Middle frontal gyrus (tissue), 1 donor: ENCODE results near the gene PDGFD.

Source experiments
- DNase-seq: peaks from one replicate; pipeline ENCODE4 v3.0.0-alpha.2; 2015; ENCODE audit warnings: low spot score; ENCODE audit errors: extremely low spot score

The PDGFD gene

GRCh38 chr11:103923451-103923931, 240.5 kb downstream of the PDGFD start:
- no peak for DNase-seq

DNA sequence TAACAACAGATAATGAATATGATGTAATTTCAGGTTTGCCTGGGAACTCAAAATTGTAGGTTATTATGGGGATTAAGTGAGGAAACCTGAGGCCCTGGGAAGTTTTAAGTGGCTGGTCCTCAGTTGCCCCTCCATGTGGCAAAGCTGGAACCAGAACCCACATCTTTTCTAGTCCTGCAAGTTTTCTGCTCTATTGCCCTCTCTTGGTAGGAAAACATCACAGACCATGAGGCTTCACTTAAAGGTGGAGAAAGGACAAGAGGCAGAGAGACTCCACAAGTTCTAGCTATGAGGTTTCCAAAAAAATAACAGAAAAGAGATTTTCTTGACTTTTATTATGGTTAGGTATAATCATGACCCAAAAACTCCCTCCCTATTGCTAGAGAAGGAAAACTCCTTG, 243.0 kb downstream of the PDGFD start:
- DNase-seq, result no peak

DNA sequence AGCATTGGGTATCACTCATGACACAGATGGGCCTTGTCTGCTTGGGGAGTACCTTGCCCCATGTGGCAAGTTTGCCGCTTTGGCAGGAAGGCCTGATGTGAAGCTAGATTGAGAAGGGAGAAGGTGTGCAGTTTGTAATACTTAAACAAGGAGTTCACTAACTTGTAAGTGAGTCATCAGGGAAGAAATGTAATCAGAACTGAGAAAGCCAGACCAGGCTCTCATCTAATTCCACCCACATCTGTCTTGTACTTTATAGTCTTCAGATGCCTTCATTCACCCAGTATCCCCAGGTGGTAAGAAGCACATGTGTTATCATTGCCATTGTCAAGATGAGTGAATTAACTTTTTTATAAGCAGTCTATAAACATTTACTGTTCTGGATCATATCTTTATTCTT, 243.5 kb downstream of the PDGFD start:
- DNase-seq, result no peak

DNA sequence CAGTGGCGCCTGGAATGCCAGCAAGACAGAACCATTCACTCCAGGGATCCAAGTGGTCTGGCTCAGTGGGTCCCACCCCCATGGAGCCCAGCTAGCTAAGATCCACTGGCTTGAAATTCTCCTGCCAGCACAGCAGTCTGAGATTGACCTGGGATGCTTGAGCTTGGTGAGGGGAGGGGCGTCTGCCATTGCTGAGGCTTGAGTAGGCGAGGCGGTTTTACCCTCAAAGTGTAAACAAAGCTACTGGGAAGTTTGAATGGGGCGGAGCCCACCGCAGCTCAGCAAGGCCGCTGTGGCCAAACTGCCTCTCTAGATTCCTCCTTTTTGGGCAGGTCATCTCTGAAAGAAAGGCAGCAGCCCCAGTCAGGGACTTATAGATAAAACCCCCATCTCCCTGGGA, 253.2 kb downstream of the PDGFD start:
- DNase-seq, result no peak

GRCh38 chr11:103907548-103908455, 256.1 kb downstream of the PDGFD start:
- no peak for DNase-seq

- no peak for DNase-seq
Observed at GRCh38 chr11:103907136-103907535, 256.8 kb downstream of the PDGFD start.

DNA sequence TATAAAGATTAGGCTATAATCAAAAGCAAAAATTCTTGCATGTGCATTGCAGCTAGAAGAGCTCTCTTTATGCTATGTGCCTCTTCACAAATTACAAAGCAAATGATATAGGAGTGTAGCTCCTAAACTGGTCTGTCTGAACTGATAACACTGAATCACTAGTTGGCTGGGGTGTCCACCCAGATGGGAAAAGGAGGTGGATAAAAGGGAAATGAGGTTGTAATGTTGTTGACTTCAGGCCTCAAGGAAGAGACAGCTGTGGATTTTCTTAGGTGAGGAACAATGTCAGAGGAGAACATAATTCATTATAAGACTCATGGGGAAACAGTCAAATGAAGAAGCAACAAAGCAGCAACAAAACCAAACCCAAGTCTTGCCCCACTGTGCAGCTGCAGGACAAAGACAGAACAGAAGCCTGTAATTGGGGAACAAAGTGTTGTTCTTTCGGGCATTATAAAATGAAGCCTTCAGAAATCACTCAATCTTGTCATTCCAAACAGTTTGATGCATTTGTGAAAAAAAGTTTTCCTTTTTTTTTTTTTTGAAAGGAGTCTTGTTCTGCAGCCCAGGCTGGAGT, 257.6 kb downstream of the PDGFD start:
- no peak for DNase-seq

DNA sequence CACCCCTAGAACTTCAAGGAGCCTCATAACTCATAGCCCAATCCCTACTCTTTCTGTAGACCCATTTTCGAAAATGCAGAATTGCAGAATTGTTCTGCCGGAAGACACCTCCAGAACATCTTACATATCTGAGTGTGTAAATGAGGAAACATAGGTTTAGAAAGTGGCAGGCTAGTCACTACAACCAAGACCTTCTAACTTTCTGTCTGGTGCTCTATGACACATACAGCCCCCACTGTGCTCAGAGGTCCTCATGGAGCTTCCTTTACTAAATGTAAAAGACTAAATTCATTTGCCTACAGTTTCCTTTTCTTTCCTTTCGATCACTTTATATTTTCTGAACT, 259.7 kb downstream of the PDGFD start:
- no peak for DNase-seq

DNA sequence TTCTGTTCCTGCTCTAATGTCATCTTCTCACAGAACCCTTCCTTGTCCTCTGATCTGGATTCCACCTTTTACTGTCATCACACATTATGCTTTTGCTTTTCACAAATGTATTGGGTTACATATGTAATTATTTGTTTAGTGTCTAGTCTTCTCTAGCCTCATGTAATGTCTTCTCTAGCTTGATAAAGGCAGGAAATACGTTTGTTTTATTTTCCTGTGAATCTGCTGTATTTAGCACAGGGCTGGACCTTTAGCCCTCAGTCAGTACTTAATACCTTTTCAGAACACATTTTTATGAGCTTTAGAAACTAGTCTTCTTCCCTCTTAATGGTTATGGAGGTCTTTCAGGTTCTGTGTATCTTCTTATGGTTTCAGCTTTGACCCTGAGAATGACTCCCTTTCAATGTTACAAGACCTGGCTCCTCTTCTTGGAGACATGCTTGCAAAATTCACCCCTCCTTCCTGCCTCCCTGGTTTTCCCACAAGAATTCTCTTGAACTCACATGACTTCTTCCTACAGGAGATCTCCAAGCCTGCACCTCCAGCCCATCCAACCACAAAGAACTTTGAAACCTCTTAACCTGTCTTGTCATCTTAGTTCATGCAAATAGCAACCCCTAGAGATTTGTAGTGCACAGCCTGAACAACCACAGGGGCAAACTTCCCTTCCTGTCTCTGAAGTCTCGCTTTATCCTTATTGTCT, 260.2 kb downstream of the PDGFD start:
- no peak for DNase-seq

GRCh38 chr11:103902994-103903393, 261.0 kb downstream of the PDGFD start:
- no peak for DNase-seq

DNA sequence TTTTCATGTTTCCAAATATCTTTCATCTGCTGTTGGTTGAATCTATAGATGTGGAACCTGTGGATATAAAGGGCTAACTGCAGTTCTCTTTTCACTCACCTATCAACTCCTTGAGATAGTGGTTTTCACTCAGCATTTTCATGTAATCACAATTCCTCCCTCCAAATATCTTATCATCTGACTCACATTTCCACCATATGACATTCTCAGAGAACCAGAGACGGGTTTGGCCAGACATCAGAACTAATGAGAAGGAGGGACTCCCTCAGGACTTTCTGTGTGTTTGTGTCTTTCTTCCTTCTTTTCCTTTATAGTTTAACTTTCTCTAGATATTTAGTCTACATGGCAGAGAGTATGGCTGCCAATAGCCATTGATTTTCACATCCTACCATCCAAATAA, 262.3 kb downstream of the PDGFD start:
- no peak for DNase-seq

GRCh38 chr11:103898577-103899336, 265.2 kb downstream of the PDGFD start:
- DNase-seq, result no peak

- no peak for DNase-seq
Observed at GRCh38 chr11:103898065-103898464, 265.9 kb downstream of the PDGFD start.

DNA sequence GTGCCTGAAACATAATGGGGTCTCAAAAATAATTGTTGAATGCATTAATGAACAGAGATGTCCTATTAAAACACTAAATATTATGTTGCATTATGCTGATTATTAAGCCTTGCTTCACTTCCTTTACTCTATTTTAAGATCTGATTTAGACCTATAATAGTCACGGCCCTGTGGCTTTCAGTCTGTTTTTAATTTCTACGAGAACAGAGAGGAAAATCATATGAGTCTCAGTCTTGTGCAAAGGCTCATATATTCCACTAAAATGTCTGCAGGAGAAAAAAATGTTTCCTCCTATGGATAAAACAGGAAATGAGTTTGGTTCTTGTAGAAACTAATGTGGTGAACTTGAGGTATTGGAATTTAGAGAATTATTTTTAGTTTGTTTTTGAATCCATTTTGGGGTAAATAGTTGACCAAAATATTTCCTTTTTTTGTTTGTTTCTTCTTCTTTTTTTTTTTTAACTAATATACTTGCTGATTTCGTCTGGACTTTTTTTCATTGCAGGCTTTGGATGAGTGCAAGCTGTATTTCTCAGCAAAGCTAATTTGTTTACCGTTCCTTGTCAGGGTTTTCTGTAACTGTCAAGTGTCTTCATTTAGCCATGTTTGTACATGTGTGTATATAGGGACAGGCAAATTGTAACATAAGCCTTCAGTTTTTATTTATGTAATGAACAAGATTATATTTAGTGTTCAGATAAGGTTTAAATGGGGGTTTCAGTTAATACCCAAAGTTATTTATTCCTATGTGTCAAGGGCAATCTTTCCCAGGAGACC, 266.6 kb downstream of the PDGFD start:
- no peak for DNase-seq

GRCh38 chr11:103895106-103895505, 268.8 kb downstream of the PDGFD start:
- no peak for DNase-seq

DNA sequence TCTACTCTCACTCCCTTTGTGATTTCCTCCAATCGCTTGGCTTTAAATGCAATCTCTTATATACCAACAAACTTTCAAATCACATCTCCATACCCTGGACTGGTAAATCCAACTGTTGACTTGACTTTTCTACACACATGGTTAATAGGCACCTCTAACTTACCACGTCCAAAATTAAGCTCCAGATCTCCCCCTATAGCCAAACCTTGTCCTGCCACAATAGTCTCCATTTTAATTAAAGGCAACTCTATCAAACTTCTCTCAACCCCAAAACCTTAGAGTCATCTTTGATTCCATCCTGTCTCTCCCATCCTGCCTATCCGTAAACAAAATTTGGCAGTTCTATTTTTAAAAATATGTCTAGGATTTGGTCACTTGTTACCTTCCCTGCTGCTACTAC, 269.3 kb downstream of the PDGFD start:
- no peak for DNase-seq

GRCh38 chr11:103894034-103894433, 269.9 kb downstream of the PDGFD start:
- DNase-seq, result no peak

DNA sequence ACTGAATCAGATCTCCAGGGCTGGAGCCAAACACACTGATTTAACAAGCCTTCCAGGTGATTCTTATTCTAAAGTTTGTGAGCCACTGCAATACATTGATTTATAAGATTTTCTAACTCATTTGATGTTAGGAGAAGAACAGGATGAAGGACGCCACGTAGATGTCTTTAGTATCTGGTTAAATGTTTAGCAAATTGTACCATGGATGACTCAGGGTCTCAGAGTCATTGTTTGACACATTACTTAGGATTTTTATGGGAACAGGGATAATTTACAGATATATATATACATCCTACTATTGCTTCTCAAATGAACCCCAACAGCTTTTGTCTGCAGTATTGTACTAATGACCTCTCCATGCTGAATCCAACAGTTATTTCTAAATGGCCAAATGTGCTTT, 270.6 kb downstream of the PDGFD start:
- no peak for DNase-seq

GRCh38 chr11:103892603-103893002, 271.3 kb downstream of the PDGFD start:
- no peak for DNase-seq

- no peak for DNase-seq
Observed at GRCh38 chr11:103890654-103891053, 273.3 kb downstream of the PDGFD start.

GRCh38 chr11:103889679-103890078, 274.3 kb downstream of the PDGFD start:
- DNase-seq, result no peak
